ENCODE data around the gene REEP3.

REEP3 gene

GRCh38 chr10:63506554-63506953 lies 14.6 kb upstream of the REEP3 start:
- no peak for DNase-seq (ENCODE audit: low spot score)

GRCh38 chr10:63515002-63515763 lies 6.0 kb upstream of the REEP3 start:
- peak; percentile 73 for DNase-seq (ENCODE audit: low spot score)

GRCh38 chr10:63516207-63516606 lies 5.0 kb upstream of the REEP3 start:
- DNase-seq (ENCODE audit: low spot score): no peak

GRCh38 chr10:63518690-63519288 lies 2.4 kb upstream of the REEP3 start:
- no peak for DNase-seq (ENCODE audit: low spot score)

- DNase-seq (ENCODE audit: low spot score): peak; percentile 92
Observed at GRCh38 chr10:63521416-63522276, 445 bp downstream of the REEP3 start.

- no peak for DNase-seq (ENCODE audit: low spot score)
Observed at GRCh38 chr10:63522277-63522687, 1.1 kb downstream of the REEP3 start.

- no peak for DNase-seq (ENCODE audit: low spot score)
Observed at GRCh38 chr10:63522995-63523394, 1.8 kb downstream of the REEP3 start.

- DNase-seq (ENCODE audit: low spot score): no peak
Observed at GRCh38 chr10:63525021-63525420, 3.8 kb downstream of the REEP3 start.

- DNase-seq (ENCODE audit: low spot score): no peak
Observed at GRCh38 chr10:63527401-63527800, 6.2 kb downstream of the REEP3 start.

GRCh38 chr10:63528084-63528744 lies 7.0 kb downstream of the REEP3 start:
- no peak for DNase-seq (ENCODE audit: low spot score)

- DNase-seq (ENCODE audit: low spot score): no peak
Observed at GRCh38 chr10:63530409-63530808, 9.2 kb downstream of the REEP3 start.

GRCh38 chr10:63534723-63535122 lies 13.5 kb downstream of the REEP3 start:
- no peak for DNase-seq (ENCODE audit: low spot score)

GRCh38 chr10:63536698-63537097 lies 15.5 kb downstream of the REEP3 start:
- no peak for DNase-seq (ENCODE audit: low spot score)

- no peak for DNase-seq (ENCODE audit: low spot score)
Observed at GRCh38 chr10:63537536-63537935, 16.3 kb downstream of the REEP3 start.

GRCh38 chr10:63539377-63539776 lies 18.2 kb downstream of the REEP3 start:
- no peak for DNase-seq (ENCODE audit: low spot score)

- peak; percentile 24 for DNase-seq (ENCODE audit: low spot score)
Observed at GRCh38 chr10:63539994-63540393, 18.8 kb downstream of the REEP3 start.

- DNase-seq (ENCODE audit: low spot score): no peak
Observed at GRCh38 chr10:63542835-63543575, 21.8 kb downstream of the REEP3 start.

- no peak for DNase-seq (ENCODE audit: low spot score)
Observed at GRCh38 chr10:63543576-63543962, 22.4 kb downstream of the REEP3 start.

GRCh38 chr10:63544418-63544817 lies 23.2 kb downstream of the REEP3 start:
- DNase-seq (ENCODE audit: low spot score): no peak

GRCh38 chr10:63547628-63548360 lies 26.6 kb downstream of the REEP3 start:
- DNase-seq (ENCODE audit: low spot score): peak; percentile 26

GRCh38 chr10:63548860-63549259 lies 27.7 kb downstream of the REEP3 start:
- no peak for DNase-seq (ENCODE audit: low spot score)

Data from GM03348 (cell line).